Right lobe of liver (tissue), 4 donors: ENCODE results near the gene TMEM200A.

Experiments used
- CTCF ChIP-seq, 4 donors: fragments of 200-600 bp in 3 of 4; fragments of 450-650 bp in 1 of 4; IDR thresholded peaks; one replicate each; pipeline versions ENCODE4 v1.5.1 to v1.8.0; 2016 to 2022; ENCODE audit warnings: antibody characterized with exemption in 4 of 4, mild to moderate bottlenecking in 2 of 4
- POLR2A ChIP-seq: fragments of 450-650 bp; IDR thresholded peaks from one replicate; pipeline ENCODE4 v1.6.1; 2017; ENCODE audit warnings: antibody characterized with exemption, mild to moderate bottlenecking
- donor health status: DM: no; HTN: no; CAD: no.
- donor health status: DM: no; HTN: no; CAD: no.
- donor health status: DM: no; HTN: yes; CAD: no.

- TF ChIP-seq CTCF (IDR thresholded peaks at IDR 0.05) (no peak), POLR2A (no peak)
Measured at GRCh38 chr6:130355572-130355971, 10.2 kb upstream of the TMEM200A start.
